Gastroesophageal sphincter (tissue), 4 donors: ENCODE data around the gene ENPP7. TPM values are rescaled to one million over a fixed set of nuclear protein-coding genes. Genes with fewer than 3 reads are reported as not detected.

Source experiments
- ATAC-seq: fragments of 150-250 bp; one replicate; pipeline ENCODE4 v1.9.1; 2016; ENCODE audit warnings: mild to moderate bottlenecking, moderate library complexity
- H3K27ac ChIP-seq, 4 donors: fragments of 200-600 bp; sonication (generic) in 3 of 4; 1 replicate in 3 of 4; 2 replicates in 1 of 4; pipeline ENCODE4 v1.5.1; 2016 to 2019
- H3K27me3 ChIP-seq: fragments of 200-600 bp; sonication (generic); one replicate; pipeline ENCODE4 v1.5.1; 2019
- H3K36me3 ChIP-seq, 2 donors: fragments of 200-600 bp; sonication (generic); one replicate each; pipeline ENCODE4 v1.5.1; 2019; ENCODE audit warnings: control low read depth in 1 of 2
- H3K4me1 ChIP-seq, 3 donors: fragments of 200-600 bp; sonication (generic); 1 replicate in 2 of 3; 2 replicates in 1 of 3; pipeline ENCODE4 v1.5.1; 2016 to 2019; ENCODE audit warnings: control low read depth in 2 of 3
- H3K4me3 ChIP-seq, 2 donors: fragments of 200-600 bp; sonication (generic); one replicate each; pipeline ENCODE4 v1.5.1; 2019; ENCODE audit warnings: mild to moderate bottlenecking in 1 of 2, moderate library complexity in 1 of 2
- H3K9me3 ChIP-seq, 3 donors: fragments of 200-600 bp; sonication (generic); one replicate each; pipeline ENCODE4 v1.5.1; 2017 to 2019; ENCODE audit warnings: control low read depth in 2 of 3
- EP300 ChIP-seq: sonication (generic); formaldehyde crosslinking; IDR thresholded peaks from one replicate; pipeline ENCODE4 v1.6.1; 2017; ENCODE audit warnings: antibody characterized with exemption, mild to moderate bottlenecking
- POLR2A ChIP-seq, 2 donors: fragments of 450-650 bp; IDR thresholded peaks; one replicate each; pipeline ENCODE4 v1.6.1; 2017; ENCODE audit warnings: antibody characterized with exemption in 2 of 2, mild to moderate bottlenecking in 2 of 2, moderate library complexity in 1 of 2
- POLR2AphosphoS5 ChIP-seq: sonication (generic); formaldehyde crosslinking; IDR thresholded peaks from one replicate; pipeline ENCODE4 v1.6.1; 2017; ENCODE audit warnings: antibody characterized with exemption
- WGBS, 2 donors: methylation state at CpG; one replicate each; pipeline ENCODE4 v1.1.5; 2018; ENCODE audit warnings: low coverage in 1 of 2; 5-methylcytosine and 5-hydroxymethylcytosine counted together
- total RNA-seq, 4 donors: library from RNA; depleted of rRNA; stranded (reverse); fragments of >200 nt; gene quantifications; one replicate each; pipeline ENCODE4 v1.1.0, GENCODE V29; 2016
- TF ChIP-seq, protein P1 (sequence below), 4 experiments: fragments of 200-600 bp in 2 of 4; fragments of 450-650 bp in 2 of 4; sonication (generic) in 1 of 4; IDR thresholded peaks; one replicate each; pipeline ENCODE4 v1.5.1; 2017 to 2019; ENCODE audit warnings: antibody characterized with exemption in 4 of 4, mild to moderate bottlenecking in 2 of 4, moderate library complexity in 2 of 4

The ENPP7 gene
- total RNA-seq, 4 donors from 2014 or later: 0.27 TPM; not detected in 3

DNA sequence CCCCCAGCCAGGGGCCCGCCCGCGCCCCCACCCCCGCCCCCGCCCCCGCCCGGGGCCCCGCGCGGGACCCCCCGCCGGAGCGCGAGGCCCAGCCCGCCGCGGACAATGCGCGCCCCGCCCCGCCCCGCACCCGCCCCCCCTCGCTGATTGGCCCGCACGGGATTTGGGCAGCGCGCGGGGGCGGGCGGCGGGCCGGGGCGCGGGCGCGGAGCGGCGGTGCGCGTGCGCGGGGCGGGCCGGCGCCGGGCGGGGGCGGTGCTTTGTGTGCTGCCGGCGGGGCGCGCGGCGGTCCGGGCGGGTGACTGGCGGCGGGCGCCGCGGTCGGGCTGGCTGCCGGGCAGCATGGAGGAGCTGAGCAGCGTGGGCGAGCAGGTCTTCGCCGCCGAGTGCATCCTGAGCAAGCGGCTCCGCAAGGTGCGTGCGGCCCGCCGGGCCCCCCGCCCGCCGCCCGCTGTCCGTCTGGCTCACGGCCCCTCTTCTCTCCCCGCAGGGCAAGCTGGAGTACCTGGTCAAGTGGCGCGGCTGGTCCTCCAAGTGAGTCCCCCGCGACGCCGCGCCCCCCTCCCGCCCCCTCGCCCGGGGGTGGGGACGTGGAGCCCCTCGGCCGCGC is 47.3 kb downstream of the ENPP7 start, which contains the start of gene CBX2:
Gene CBX2 (plus strand): TSS at position 255 of the 610 bp plus-strand sequence. CDS start 88 bp downstream, at position 343.
- H3K36me3 ChIP-seq: no peaks in the 10 kb centered on the region
- no CpG with 5 or more reads among the region's 96 CpGs for WGBS, 2 donors
- peaks cover 96% of the 10 kb centered on the region for H3K27me3 ChIP-seq
- peak within 1 kb of the TSS; percentile 50 to 64 for H3K4me3 ChIP-seq
- H3K9me3 ChIP-seq: no peaks in the 10 kb centered on the region
- H3K4me1 ChIP-seq: peaks cover 0 to 23% (median 3%) of the 10 kb centered on the region in 3 donors
- TF ChIP-seq, protein P1, sequence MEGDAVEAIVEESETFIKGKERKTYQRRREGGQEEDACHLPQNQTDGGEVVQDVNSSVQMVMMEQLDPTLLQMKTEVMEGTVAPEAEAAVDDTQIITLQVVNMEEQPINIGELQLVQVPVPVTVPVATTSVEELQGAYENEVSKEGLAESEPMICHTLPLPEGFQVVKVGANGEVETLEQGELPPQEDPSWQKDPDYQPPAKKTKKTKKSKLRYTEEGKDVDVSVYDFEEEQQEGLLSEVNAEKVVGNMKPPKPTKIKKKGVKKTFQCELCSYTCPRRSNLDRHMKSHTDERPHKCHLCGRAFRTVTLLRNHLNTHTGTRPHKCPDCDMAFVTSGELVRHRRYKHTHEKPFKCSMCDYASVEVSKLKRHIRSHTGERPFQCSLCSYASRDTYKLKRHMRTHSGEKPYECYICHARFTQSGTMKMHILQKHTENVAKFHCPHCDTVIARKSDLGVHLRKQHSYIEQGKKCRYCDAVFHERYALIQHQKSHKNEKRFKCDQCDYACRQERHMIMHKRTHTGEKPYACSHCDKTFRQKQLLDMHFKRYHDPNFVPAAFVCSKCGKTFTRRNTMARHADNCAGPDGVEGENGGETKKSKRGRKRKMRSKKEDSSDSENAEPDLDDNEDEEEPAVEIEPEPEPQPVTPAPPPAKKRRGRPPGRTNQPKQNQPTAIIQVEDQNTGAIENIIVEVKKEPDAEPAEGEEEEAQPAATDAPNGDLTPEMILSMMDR (IDR thresholded peaks at IDR 0.05): no peak
- TF ChIP-seq POLR2AphosphoS5 (no peak), POLR2A (IDR thresholded peaks at IDR 0.05) (peak in 1 of 2 donors; percentile 15), EP300 (no peak)
- ATAC-seq: peak; percentile 94
- H3K27ac ChIP-seq: peak within 1 kb of the TSS in 3 of 4 donors; percentile 41 to 77 (median 64)

- Histone ChIP-seq H3K27ac (peak overlapping the region in 1 of 4 donors; percentile 61), H3K9me3 (no peaks in the 10 kb centered on the region), H3K27me3 (peaks cover 96% of the 10 kb centered on the region), H3K4me1 (peaks cover 0 to 23% (median 3%) of the 10 kb centered on the region in 3 donors), H3K4me3 (peak overlapping the region; percentile 50 to 64), H3K36me3 (no peaks in the 10 kb centered on the region)
- no peak for ATAC-seq
- WGBS, 2 donors: 2 to 4% methylated on average over 12 of the region's 49 CpGs
- TF ChIP-seq, protein P1 (IDR thresholded peaks at IDR 0.05): no peak
- TF ChIP-seq POLR2AphosphoS5 (no peak), EP300 (no peak), POLR2A (IDR thresholded peaks at IDR 0.05) (no peak)
Observed at GRCh38 chr17:79778504-79779083, 47.9 kb downstream of the ENPP7 start.

- TF ChIP-seq POLR2AphosphoS5 (no peak), EP300 (no peak), POLR2A (IDR thresholded peaks at IDR 0.05) (no peak)
- TF ChIP-seq, protein P1 (IDR thresholded peaks at IDR 0.05): no peak
- Histone ChIP-seq H3K4me3 (peak overlapping the region in 1 of 2 donors; percentile 64), H3K4me1 (peaks cover 0 to 23% (median 3%) of the 10 kb centered on the region in 3 donors), H3K27ac (no peak overlapping the region), H3K36me3 (peaks cover 0 to 4% of the 10 kb centered on the region in 2 donors), H3K9me3 (no peaks in the 10 kb centered on the region), H3K27me3 (peaks cover 96% of the 10 kb centered on the region)
- WGBS, 2 donors: 29% methylated on average over 3 of the region's 17 CpGs; no CpG with 5 or more reads in 1 of the 2 donors
- ATAC-seq: no peak
Observed at GRCh38 chr17:79779084-79779529, 48.4 kb downstream of the ENPP7 start.

GRCh38 chr17:79779661-79780365 is 49.1 kb downstream of the ENPP7 start:
- no peak for ATAC-seq
- no peak for TF ChIP-seq POLR2AphosphoS5
- TF ChIP-seq, protein P1 (IDR thresholded peaks at IDR 0.05): no peak
- TF ChIP-seq EP300: no peak
- TF ChIP-seq POLR2A (IDR thresholded peaks at IDR 0.05): no peak
- Histone ChIP-seq H3K9me3 (no peaks in the 10 kb centered on the region), H3K27me3 (peaks cover 96% of the 10 kb centered on the region), H3K27ac (no peak overlapping the region), H3K4me3 (no peak overlapping the region), H3K36me3 (peaks cover 0 to 11% of the 10 kb centered on the region in 2 donors), H3K4me1 (peaks cover 0 to 23% (median 3%) of the 10 kb centered on the region in 3 donors)
- 93 to 95% methylated on average over 4 to 8 of the region's 10 CpGs for WGBS, 2 donors
